ENCODE results near the gene TYROBP. TPM values are rescaled to one million over a fixed set of nuclear protein-coding genes. Genes with fewer than 3 reads are reported as not detected.
A peak's percentile ranks its signal among the peaks of the same experiment; 100 is the strongest.
"Not testable (repeated sequence)": the region's sequence is repeated elsewhere in the genome, so short reads cannot be mapped to it uniquely, and the experiment has no call there.

TYROBP gene
- total RNA-seq = not detected

- ChIA-PET CTCF (no interaction called here), POLR2A (no interaction called here)
- DNase-seq (no peak), ATAC-seq (no peak)
- no peaks in the 10 kb centered on the region for H3K9me3 Mint-ChIP-seq (ENCODE audit: low read depth)
- peaks cover 40% of the 10 kb centered on the region for H3K4me1 Mint-ChIP-seq
- no peaks in the 10 kb centered on the region for H3K27me3 Mint-ChIP-seq
- intact Hi-C loops (cut with DNase I, micrococcal nuclease) = no loop called here
- peaks cover 3% of the 10 kb centered on the region for H3K36me3 Mint-ChIP-seq (ENCODE audit: low read depth)
- H3K4me3 Mint-ChIP-seq = no peak within 1 kb of the TSS
- H3K27ac Mint-ChIP-seq = peak within 1 kb of the TSS; percentile 18
These were observed at the start of gene TYROBP for GRCh38 chr19:35908010-35908441. TYROBP (minus strand) TSS chr19:35908295; CDS start chr19:35908228, 67 bp downstream.

GRCh38 chr19:35957411-35957810 is 49.3 kb upstream of the TYROBP start:
- H3K4me1 Mint-ChIP-seq = peaks cover 51% of the 10 kb centered on the region
- DNase-seq; H3K36me3 Mint-ChIP-seq (ENCODE audit: low read depth); ATAC-seq; H3K27me3 Mint-ChIP-seq; POLR2A ChIA-PET; H3K27ac Mint-ChIP-seq; H3K4me3 Mint-ChIP-seq; H3K9me3 Mint-ChIP-seq (ENCODE audit: low read depth): not testable (repeated sequence)
- CTCF ChIA-PET = interaction anchor here (0.6 kb wide), 1 partner anchor 54 kb away, joined by 3 read pairs; no protein-coding TSS in a partner anchor
- intact Hi-C loops (cut with DNase I, micrococcal nuclease) = loop anchor here in 1 of 2 experiments (5.0 kb wide), 1 partner anchor 40 kb away; the partner anchor contains the start of gene SDHAF1

GRCh38 chr19:35955881-35956634 is 48.0 kb upstream of the TYROBP start:
- ChIA-PET POLR2A (no interaction called here), CTCF (no interaction called here)
- Mint-ChIP-seq H3K36me3 (ENCODE audit: low read depth) (no peaks in the 10 kb centered on the region), H3K9me3 (ENCODE audit: low read depth) (peaks cover 5% of the 10 kb centered on the region), H3K4me1 (peaks cover 56% of the 10 kb centered on the region), H3K4me3 (no peak overlapping the region), H3K27ac (no peak overlapping the region), H3K27me3 (peaks cover 2% of the 10 kb centered on the region)
- no peak for ATAC-seq
- no peak for DNase-seq
- intact Hi-C loops (cut with DNase I, micrococcal nuclease) = loop anchor here in 1 of 2 experiments (5.0 kb wide), 1 partner anchor 41 kb away; the partner anchor contains the start of gene SDHAF1

GRCh38 chr19:35949131-35949530 is 41.0 kb upstream of the TYROBP start:
- H3K9me3 Mint-ChIP-seq (ENCODE audit: low read depth) = no peaks in the 10 kb centered on the region
- no peak overlapping the region for H3K27ac Mint-ChIP-seq
- no peaks in the 10 kb centered on the region for H3K27me3 Mint-ChIP-seq
- H3K36me3 Mint-ChIP-seq (ENCODE audit: low read depth) = peaks cover under 1% of the 10 kb centered on the region
- no peak overlapping the region for H3K4me3 Mint-ChIP-seq
- peaks cover 44% of the 10 kb centered on the region for H3K4me1 Mint-ChIP-seq
- ChIA-PET CTCF (interaction anchor here (0.7 to 1.7 kb wide), 3 partner anchors 10 to 201 kb away, joined by 3 to 5 read pairs (median 3); partner anchors contain the start of gene LIN37), POLR2A (no interaction called here)
- ATAC-seq = no peak
- intact Hi-C loops (cut with DNase I, micrococcal nuclease) = no loop called here
- no peak for DNase-seq

GRCh38 chr19:35946203-35946602 is 38.1 kb upstream of the TYROBP start:
- intact Hi-C loops (cut with DNase I, micrococcal nuclease) = no loop called here
- ChIA-PET POLR2A (interaction anchor here (0.7 kb wide), 1 partner anchor 12 kb away, joined by 3 read pairs; no protein-coding TSS in a partner anchor), CTCF (interaction anchor here (1.2 kb wide), 2 partner anchors 12 to 16 kb away, joined by 3 to 4 read pairs; no protein-coding TSS in a partner anchor)
- Mint-ChIP-seq H3K36me3 (ENCODE audit: low read depth) (peaks cover 5% of the 10 kb centered on the region), H3K9me3 (ENCODE audit: low read depth) (no peaks in the 10 kb centered on the region), H3K27ac (no peak overlapping the region), H3K4me3 (no peak overlapping the region), H3K4me1 (peaks cover 22% of the 10 kb centered on the region), H3K27me3 (no peaks in the 10 kb centered on the region)
- no peak for ATAC-seq
- no peak for DNase-seq

GRCh38 chr19:35945121-35945790 is 37.2 kb upstream of the TYROBP start:
- DNase-seq (no peak), ATAC-seq (no peak)
- peaks cover 17% of the 10 kb centered on the region for H3K4me1 Mint-ChIP-seq
- intact Hi-C loops (cut with DNase I, micrococcal nuclease) = no loop called here
- CTCF ChIA-PET = interaction anchor here (0.6 to 1.2 kb wide), 4 partner anchors 13 to 198 kb away, joined by 3 to 6 read pairs (median 5); no protein-coding TSS in a partner anchor
- H3K27ac Mint-ChIP-seq = no peak overlapping the region
- no peak overlapping the region for H3K4me3 Mint-ChIP-seq
- H3K36me3 Mint-ChIP-seq (ENCODE audit: low read depth) = peaks cover 5% of the 10 kb centered on the region
- POLR2A ChIA-PET = no interaction called here
- no peaks in the 10 kb centered on the region for H3K9me3 Mint-ChIP-seq (ENCODE audit: low read depth)
- H3K27me3 Mint-ChIP-seq = no peaks in the 10 kb centered on the region

- Mint-ChIP-seq H3K27me3 (no peaks in the 10 kb centered on the region), H3K4me3 (no peak overlapping the region), H3K27ac (no peak overlapping the region), H3K4me1 (peaks cover 11% of the 10 kb centered on the region), H3K9me3 (ENCODE audit: low read depth) (no peaks in the 10 kb centered on the region), H3K36me3 (ENCODE audit: low read depth) (peaks cover 5% of the 10 kb centered on the region)
- ChIA-PET CTCF (interaction anchor here (0.8 kb wide), 1 partner anchor 182 kb away, joined by 3 read pairs; no protein-coding TSS in a partner anchor), POLR2A (no interaction called here)
- DNase-seq (no peak), ATAC-seq (no peak)
- intact Hi-C loops (cut with DNase I, micrococcal nuclease) = no loop called here
These were observed 36.5 kb upstream of the TYROBP start for GRCh38 chr19:35944556-35944955.

GRCh38 chr19:35943321-35944301 is 35.5 kb upstream of the TYROBP start:
- peaks cover 9% of the 10 kb centered on the region for H3K36me3 Mint-ChIP-seq (ENCODE audit: low read depth)
- H3K27ac Mint-ChIP-seq = peak overlapping the region; percentile 19
- DNase-seq (no peak), ATAC-seq (no peak)
- CTCF ChIA-PET = interaction anchor here (0.6 to 0.8 kb wide), 2 partner anchors 181 to 249 kb away, joined by 3 read pairs; no protein-coding TSS in a partner anchor
- POLR2A ChIA-PET = no interaction called here
- H3K4me3 Mint-ChIP-seq = no peak overlapping the region
- no peaks in the 10 kb centered on the region for H3K9me3 Mint-ChIP-seq (ENCODE audit: low read depth)
- intact Hi-C loops (cut with DNase I, micrococcal nuclease) = no loop called here
- peaks cover 12% of the 10 kb centered on the region for H3K4me1 Mint-ChIP-seq
- no peaks in the 10 kb centered on the region for H3K27me3 Mint-ChIP-seq

- Mint-ChIP-seq H3K4me3 (no peak overlapping the region), H3K4me1 (peaks cover 17% of the 10 kb centered on the region), H3K9me3 (ENCODE audit: low read depth) (no peaks in the 10 kb centered on the region), H3K27me3 (no peaks in the 10 kb centered on the region), H3K36me3 (ENCODE audit: low read depth) (peaks cover 10% of the 10 kb centered on the region), H3K27ac (no peak overlapping the region)
- ChIA-PET POLR2A (no interaction called here), CTCF (no interaction called here)
- intact Hi-C loops (cut with DNase I, micrococcal nuclease) = no loop called here
- ATAC-seq (no peak), DNase-seq (no peak)
These were observed 34.1 kb upstream of the TYROBP start for GRCh38 chr19:35942235-35942634.

GRCh38 chr19:35940839-35941238 is 32.7 kb upstream of the TYROBP start:
- H3K27ac Mint-ChIP-seq = no peak overlapping the region
- DNase-seq (no peak), ATAC-seq (no peak)
- ChIA-PET CTCF (interaction anchor here (0.8 kb wide), 1 partner anchor 10 kb away, joined by 4 read pairs; no protein-coding TSS in a partner anchor), POLR2A (no interaction called here)
- intact Hi-C loops (cut with DNase I, micrococcal nuclease) = no loop called here
- H3K4me1 Mint-ChIP-seq = peaks cover 21% of the 10 kb centered on the region
- H3K9me3 Mint-ChIP-seq (ENCODE audit: low read depth) = no peaks in the 10 kb centered on the region
- H3K36me3 Mint-ChIP-seq (ENCODE audit: low read depth) = peaks cover 10% of the 10 kb centered on the region
- no peak overlapping the region for H3K4me3 Mint-ChIP-seq
- no peaks in the 10 kb centered on the region for H3K27me3 Mint-ChIP-seq

Data from activated CD4-positive, alpha-beta T cell treated with anti-CD3 and anti-CD28 coated beads for 36 hours (primary cell).